ENCODE results near the gene NLGN3.

Gene NLGN3

GRCh38 chrX:71118985-71119535, 25.6 kb upstream of the NLGN3 start:
- DNase-seq, result no peak

GRCh38 chrX:71128166-71128833, 16.3 kb upstream of the NLGN3 start:
- no peak for DNase-seq

DNA sequence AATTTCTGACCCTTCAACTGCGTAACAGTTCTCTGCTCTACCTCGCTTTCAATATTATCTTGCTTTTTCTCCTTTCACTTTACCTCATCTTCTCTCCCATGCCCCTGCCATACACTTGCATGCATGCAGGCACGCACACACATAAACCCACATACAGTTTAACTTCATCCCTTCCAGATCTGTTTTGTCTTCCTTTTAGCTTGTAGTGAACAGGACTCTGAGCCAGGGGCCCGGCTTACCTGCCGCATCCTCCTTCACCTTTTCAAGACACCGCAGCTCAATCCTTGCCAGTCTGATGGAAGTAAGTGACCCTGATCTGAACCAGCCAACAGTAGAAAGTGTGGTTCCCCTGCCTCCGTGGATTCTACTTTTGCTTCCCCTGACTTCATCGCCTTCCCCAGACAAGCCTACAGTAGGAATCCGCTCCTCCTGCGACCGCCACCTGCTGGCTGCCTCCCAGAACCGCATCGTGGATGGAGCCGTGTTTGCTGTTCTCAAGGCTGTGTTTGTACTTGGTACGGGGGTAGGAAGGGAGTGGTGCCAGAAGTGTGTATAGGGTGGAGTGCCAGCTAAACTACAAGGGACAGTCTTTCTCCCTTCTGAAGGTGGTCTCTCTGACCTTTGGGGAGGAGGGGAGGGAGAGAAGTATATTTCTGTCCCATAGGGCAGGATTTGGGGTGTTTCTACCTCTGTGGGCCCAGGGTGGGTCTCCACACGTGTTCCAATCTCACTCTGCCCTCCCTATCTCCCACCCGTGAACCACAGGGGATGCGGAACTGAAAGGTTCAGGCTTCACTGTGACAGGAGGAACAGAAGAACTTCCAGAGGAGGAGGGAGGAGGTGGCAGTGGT, 15.5 kb upstream of the NLGN3 start:
- DNase-seq, result no peak

DNA sequence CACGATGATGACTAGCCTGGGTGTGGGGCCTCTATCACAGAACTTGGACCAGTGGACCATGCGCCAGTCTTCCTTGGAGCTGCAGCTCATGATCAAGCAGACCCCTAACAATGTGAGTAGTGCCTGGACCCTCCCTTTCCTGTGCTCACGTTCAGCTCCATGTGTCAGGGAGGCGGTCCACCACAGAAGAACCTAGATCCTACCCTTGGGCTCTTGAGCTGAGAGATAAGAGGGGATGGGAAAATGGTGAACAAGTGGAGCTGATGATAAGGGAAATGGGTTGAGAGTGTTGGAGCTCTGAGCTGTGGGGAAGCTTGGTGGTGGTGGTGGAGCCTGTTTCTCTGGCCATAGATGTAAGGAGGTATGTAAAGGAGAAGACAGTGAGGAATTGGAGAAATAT, 13.1 kb upstream of the NLGN3 start:
- DNase-seq, result no peak

GRCh38 chrX:71140440-71140839, 4.2 kb upstream of the NLGN3 start:
- DNase-seq, result no peak

GRCh38 chrX:71143508-71143907, 1.1 kb upstream of the NLGN3 start:
- no peak for DNase-seq

DNA sequence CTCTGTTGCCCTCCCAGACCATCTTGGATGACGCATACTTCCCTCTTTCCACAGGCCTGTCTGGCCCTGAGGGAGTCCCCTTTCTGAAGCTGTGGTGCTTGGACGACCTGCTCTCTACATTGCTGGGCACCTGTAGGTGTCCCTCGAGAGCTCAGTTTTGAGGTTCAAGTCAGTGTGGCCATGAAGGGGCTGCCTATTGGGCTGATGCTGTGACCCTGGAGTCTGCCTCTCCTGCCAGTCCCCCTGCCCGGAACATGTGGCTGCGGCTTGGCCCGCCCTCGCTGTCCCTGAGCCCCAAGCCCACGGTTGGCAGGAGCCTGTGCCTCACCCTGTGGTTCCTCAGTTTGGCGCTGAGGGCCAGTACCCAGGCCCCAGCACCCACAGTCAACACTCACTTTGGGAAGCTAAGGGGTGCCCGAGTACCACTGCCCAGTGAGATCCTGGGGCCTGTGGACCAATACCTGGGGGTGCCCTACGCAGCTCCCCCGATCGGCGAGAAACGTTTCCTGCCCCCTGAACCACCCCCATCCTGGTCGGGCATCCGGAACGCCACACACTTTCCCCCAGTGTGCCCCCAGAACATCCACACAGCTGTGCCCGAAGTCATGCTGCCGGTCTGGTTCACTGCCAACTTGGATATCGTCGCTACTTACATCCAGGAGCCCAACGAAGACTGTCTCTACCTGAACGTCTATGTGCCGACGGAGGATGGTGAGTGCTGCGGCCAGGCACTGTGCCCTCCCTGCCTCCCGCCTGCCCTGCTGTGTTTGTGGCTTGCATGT, 3.0 kb downstream of the NLGN3 start:
- no peak for DNase-seq

GRCh38 chrX:71148278-71148663, 3.6 kb downstream of the NLGN3 start:
- DNase-seq, result no peak

- no peak for DNase-seq
These were observed 6.7 kb downstream of the NLGN3 start for GRCh38 chrX:71151366-71151765.

DNA sequence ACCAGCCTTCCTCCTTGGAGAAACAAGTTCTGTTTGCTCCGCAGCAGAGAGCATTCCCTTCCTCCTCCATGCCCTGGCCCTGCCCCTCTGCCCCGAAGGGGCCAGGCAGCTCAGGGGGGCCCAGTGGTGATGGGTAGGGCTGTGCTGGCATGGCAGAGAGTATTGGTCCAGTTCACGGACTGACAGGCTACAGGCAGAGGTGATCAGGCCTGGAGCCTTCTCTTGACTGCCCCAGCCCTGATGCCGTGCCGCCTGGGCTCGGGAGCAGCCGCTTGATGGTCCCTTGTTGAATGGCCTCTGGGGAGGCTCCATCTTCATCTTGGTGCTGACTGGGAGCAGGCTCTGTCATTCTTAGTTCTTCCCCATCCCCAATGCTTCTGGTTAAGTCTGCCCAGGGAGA, 9.6 kb downstream of the NLGN3 start:
- DNase-seq, result no peak

DNA sequence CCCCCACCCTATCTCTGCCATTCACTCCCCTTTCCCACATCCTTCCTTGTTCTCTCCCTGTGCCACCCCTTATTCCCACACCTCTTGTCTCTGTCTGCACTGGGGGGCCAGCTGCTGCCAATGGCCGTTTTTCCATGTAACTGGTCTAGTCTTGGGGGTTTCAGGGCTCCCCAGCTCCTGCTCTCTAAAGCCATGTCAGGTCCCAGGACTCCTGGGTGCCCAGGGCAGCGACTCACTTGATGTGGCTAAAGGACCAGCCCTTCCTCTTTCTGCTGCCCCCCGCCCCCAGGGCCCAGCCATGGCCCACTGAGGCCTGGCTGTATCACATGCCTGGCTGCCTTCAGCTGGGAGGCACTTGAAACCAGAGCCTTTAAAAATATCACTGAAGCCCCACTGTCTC, 10.0 kb downstream of the NLGN3 start:
- no peak for DNase-seq

DNA sequence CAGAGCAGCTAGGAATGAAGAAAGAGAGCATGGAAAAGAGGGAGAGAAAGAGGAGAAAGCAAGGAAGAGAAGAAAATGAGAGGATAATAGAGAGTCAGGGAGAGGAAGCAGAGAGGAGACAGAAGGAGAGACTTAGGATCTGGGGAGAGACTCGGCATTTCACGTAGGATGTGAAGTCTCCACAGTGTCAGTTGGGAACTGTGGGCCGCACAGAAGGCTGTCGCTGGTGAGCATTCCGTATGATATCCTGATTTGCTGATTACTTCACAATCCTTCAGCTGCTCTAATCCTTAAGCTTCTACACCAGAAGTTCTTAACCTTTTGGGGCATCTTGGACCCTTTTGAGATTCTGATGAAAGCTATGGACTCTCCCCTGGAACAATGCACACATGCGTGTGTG, 14.0 kb downstream of the NLGN3 start:
- no peak for DNase-seq

GRCh38 chrX:71159335-71159734, 14.7 kb downstream of the NLGN3 start:
- no peak for DNase-seq

- no peak for DNase-seq
These were observed 15.8 kb downstream of the NLGN3 start for GRCh38 chrX:71160475-71160874.

- no peak for DNase-seq
These were observed 18.3 kb downstream of the NLGN3 start for GRCh38 chrX:71162981-71163380.

DNA sequence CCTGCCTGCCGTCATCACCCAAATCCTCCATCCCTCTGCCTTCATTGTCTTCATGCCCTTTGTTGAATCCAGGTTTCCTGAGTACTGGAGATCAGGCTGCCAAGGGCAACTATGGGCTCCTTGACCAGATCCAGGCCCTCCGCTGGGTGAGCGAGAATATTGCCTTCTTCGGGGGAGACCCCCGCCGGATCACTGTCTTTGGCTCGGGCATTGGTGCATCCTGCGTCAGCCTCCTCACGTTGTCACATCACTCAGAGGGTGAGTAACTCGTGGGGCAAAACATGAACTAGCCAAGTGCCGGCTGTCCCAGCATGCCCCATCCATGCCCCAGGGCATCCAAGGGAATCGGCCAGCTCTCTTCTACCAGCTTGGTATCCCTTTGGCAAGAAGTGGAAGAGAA, 19.4 kb downstream of the NLGN3 start:
- DNase-seq, result no peak

- no peak for DNase-seq
These were observed 21.8 kb downstream of the NLGN3 start for GRCh38 chrX:71166461-71166860.

GRCh38 chrX:71167031-71167781, 22.6 kb downstream of the NLGN3 start:
- no peak for DNase-seq

GRCh38 chrX:71168134-71168533, 23.5 kb downstream of the NLGN3 start:
- DNase-seq, result no peak

- DNase-seq, result no peak
These were observed 24.9 kb downstream of the NLGN3 start for GRCh38 chrX:71169586-71169985.

- no peak for DNase-seq
These were observed 26.0 kb downstream of the NLGN3 start for GRCh38 chrX:71170660-71171059.

GRCh38 chrX:71171110-71171801, 26.6 kb downstream of the NLGN3 start:
- DNase-seq, result no peak

All from DMS79 (cell line).